Suprapubic skin (tissue), 3 donors: ENCODE data around the gene ISCA1.

Source experiments
- CTCF ChIP-seq, 2 donors: fragments of 200-600 bp in 1 of 2; fragments of 450-650 bp in 1 of 2; sonication (generic) in 1 of 2; IDR thresholded peaks; one replicate each; pipeline ENCODE4 v1.5.1; 2016 to 2019; ENCODE audit warnings: antibody characterized with exemption in 2 of 2, mild to moderate bottlenecking in 1 of 2, moderate library complexity in 1 of 2
- POLR2AphosphoS5 ChIP-seq, 3 donors: sonication (generic); formaldehyde crosslinking; IDR thresholded peaks; one replicate each; pipeline ENCODE4 v1.6.1; 2017; ENCODE audit warnings: antibody characterized with exemption in 3 of 3

GRCh38 chr9:86242071-86242470, 40.3 kb downstream of the ISCA1 start:
- TF ChIP-seq POLR2AphosphoS5 (IDR thresholded peaks at IDR 0.05) (no peak), CTCF (IDR thresholded peaks at IDR 0.05) (no peak)
